Colonic mucosa (tissue), 4 donors: ENCODE results near the gene SOX18. TPM values are rescaled to one million over a fixed set of nuclear protein-coding genes. Genes with fewer than 3 reads are reported as not detected.

Source experiments
- DNase-seq: peaks from one replicate; pipeline ENCODE4 v3.0.0-alpha.2; 2020
- H3K27ac ChIP-seq: fragments of 200-600 bp; one replicate; pipeline ENCODE4 v1.8.0; 2021
- H3K27me3 ChIP-seq: fragments of 200-600 bp; one replicate; pipeline ENCODE4 v1.8.0; 2021
- H3K36me3 ChIP-seq: fragments of 200-600 bp; one replicate; pipeline ENCODE4 v1.8.0; 2021
- H3K4me1 ChIP-seq: fragments of 200-600 bp; one replicate; pipeline ENCODE4 v1.8.0; 2021; ENCODE audit warnings: mild to moderate bottlenecking
- H3K4me3 ChIP-seq: fragments of 200-600 bp; one replicate; pipeline ENCODE4 v1.8.0; 2021
- H3K9ac ChIP-seq, 2 donors: one replicate each; pipeline ENCODE4 v1.7.0; 2013; ENCODE audit warnings: control low read depth in 2 of 2, low read depth in 2 of 2, low read length in 2 of 2
- H3K9me3 ChIP-seq: fragments of 200-600 bp; one replicate; pipeline ENCODE4 v1.8.0; 2021
- CTCF ChIP-seq: fragments of 200-600 bp; IDR thresholded peaks from one replicate; pipeline ENCODE4 v1.8.0; 2022; ENCODE audit warnings: antibody characterized with exemption, mild to moderate bottlenecking
- intact Hi-C: fragments of 100-400 bp; cut with DNase I; formaldehyde crosslinking; loops from one replicate; pipeline ENCODE4 v1.14.1; 2022
- total RNA-seq, 2 donors: library from RNA; stranded (reverse); fragmentation: NEBNext Ultra II Directional in 1 of 2; extraction: Animal tissue kit (Norgen Biotek cat#: 25700) in 1 of 2; gene quantifications; one replicate each; pipeline ENCODE4 v1.2.1, GENCODE V29; 2021
- donor health status: healthy.
- donor health status: DM: no; HTN: no; CAD: no.
- donor health status: DM: no; HTN: no; CAD: no.

Gene SOX18
- total RNA-seq, 2 donors from 2014 or later, result 8.4 to 26.8 TPM

GRCh38 chr20:64057628-64058498, 8.4 kb upstream of the SOX18 start:
- Histone ChIP-seq H3K4me1 (peaks cover 5% of the 10 kb centered on the region), H3K27me3 (peaks cover 18% of the 10 kb centered on the region), H3K9me3 (no peaks in the 10 kb centered on the region), H3K36me3 (no peaks in the 10 kb centered on the region), H3K27ac (no peak overlapping the region), H3K4me3 (peak overlapping the region; percentile 1), H3K9ac (no peak overlapping the region)
- TF ChIP-seq CTCF, result peak; percentile 93
- intact Hi-C loops, result no loop called here
- DNase-seq, result peak; percentile 83

GRCh38 chr20:64056889-64057627, 7.6 kb upstream of the SOX18 start:
- H3K9ac ChIP-seq, result no peak overlapping the region
- no peaks in the 10 kb centered on the region for H3K36me3 ChIP-seq
- DNase-seq, result no peak
- H3K4me1 ChIP-seq, result no peaks in the 10 kb centered on the region
- H3K27me3 ChIP-seq, result peaks cover 26% of the 10 kb centered on the region
- H3K9me3 ChIP-seq, result no peaks in the 10 kb centered on the region
- no peak for TF ChIP-seq CTCF
- intact Hi-C loops, result no loop called here
- peak overlapping the region; percentile 1 for H3K4me3 ChIP-seq
- no peak overlapping the region for H3K27ac ChIP-seq

- Histone ChIP-seq H3K9ac (no peak overlapping the region), H3K9me3 (no peaks in the 10 kb centered on the region), H3K36me3 (no peaks in the 10 kb centered on the region), H3K4me3 (no peak overlapping the region), H3K27ac (no peak overlapping the region), H3K27me3 (peaks cover 31% of the 10 kb centered on the region), H3K4me1 (no peaks in the 10 kb centered on the region)
- no peak for DNase-seq
- TF ChIP-seq CTCF, result no peak
- intact Hi-C loops, result no loop called here
These were observed 7.1 kb upstream of the SOX18 start for GRCh38 chr20:64056639-64056888.

- no peak for DNase-seq
These were observed 6.6 kb upstream of the SOX18 start for GRCh38 chr20:64055893-64056638.

More at GRCh38 chr20:64055893-64056638, 6.6 kb upstream of the SOX18 start:
- TF ChIP-seq CTCF, result no peak
- no peaks in the 10 kb centered on the region for H3K36me3 ChIP-seq
- peaks cover 36% of the 10 kb centered on the region for H3K27me3 ChIP-seq
- H3K9ac ChIP-seq, result no peak overlapping the region
- H3K27ac ChIP-seq, result no peak overlapping the region
- no peaks in the 10 kb centered on the region for H3K9me3 ChIP-seq
- H3K4me1 ChIP-seq, result no peaks in the 10 kb centered on the region
- H3K4me3 ChIP-seq, result no peak overlapping the region
- intact Hi-C loops, result no loop called here
